Lung microvascular endothelial cell (primary cell): ENCODE results near the gene FNDC3B. TPM values are rescaled to one million over a fixed set of nuclear protein-coding genes. Genes with fewer than 3 reads are reported as not detected.

ENCODE experiments used
- DNase-seq, 2 donors: peaks; one replicate each; pipeline versions ENCODE4 v3.0.0 to v3.0.0-alpha.2; 2010; ENCODE audit warnings: low read depth in 2 of 2
- total RNA-seq: library from RNA; depleted of rRNA; stranded (reverse); fragments of >200 nt; gene quantifications from 2 replicates; pipeline ENCODE4 v1.2.1, GENCODE V29; 2014

The FNDC3B gene
- total RNA-seq, 1 donor from 2014 or later: 74.6 TPM

- DNase-seq: peak in 1 of 2 donors; percentile 71
Observed at GRCh38 chr3:172148702-172149565, 109.6 kb downstream of the FNDC3B start.

GRCh38 chr3:172150268-172150667 is 110.9 kb downstream of the FNDC3B start:
- DNase-seq: no peak

- no peak for DNase-seq
Observed at GRCh38 chr3:172150913-172151650, 111.7 kb downstream of the FNDC3B start.

- DNase-seq: peak; percentile 52 to 65
Observed at GRCh38 chr3:172151651-172152649, 112.6 kb downstream of the FNDC3B start.

GRCh38 chr3:172152874-172153273 is 113.5 kb downstream of the FNDC3B start:
- DNase-seq: peak; percentile 71 to 78

GRCh38 chr3:172153335-172153861 is 114.0 kb downstream of the FNDC3B start:
- DNase-seq: peak; percentile 52 to 99

GRCh38 chr3:172154768-172155664 is 115.6 kb downstream of the FNDC3B start:
- no peak for DNase-seq

- DNase-seq: peak in 1 of 2 donors; percentile 45
Observed at GRCh38 chr3:172155897-172156585, 116.7 kb downstream of the FNDC3B start.

GRCh38 chr3:172156586-172156955 is 117.2 kb downstream of the FNDC3B start:
- no peak for DNase-seq

- DNase-seq: no peak
Observed at GRCh38 chr3:172157564-172158258, 118.3 kb downstream of the FNDC3B start.

GRCh38 chr3:172158741-172159140 is 119.4 kb downstream of the FNDC3B start:
- no peak for DNase-seq

GRCh38 chr3:172159376-172159775 is 120.0 kb downstream of the FNDC3B start:
- DNase-seq: no peak

GRCh38 chr3:172159962-172160538 is 120.7 kb downstream of the FNDC3B start:
- peak in 1 of 2 donors; percentile 59 for DNase-seq

- no peak for DNase-seq
Observed at GRCh38 chr3:172161133-172161789, 121.9 kb downstream of the FNDC3B start.

GRCh38 chr3:172161959-172162358 is 122.6 kb downstream of the FNDC3B start:
- no peak for DNase-seq

- no peak for DNase-seq
Observed at GRCh38 chr3:172163320-172163719, 123.9 kb downstream of the FNDC3B start.

GRCh38 chr3:172164620-172165362 is 125.4 kb downstream of the FNDC3B start:
- DNase-seq: no peak
